Neutrophil (primary cell): ENCODE results near the gene EXOC4.

Source experiments
- H3K27ac ChIP-seq: fragments of 200-600 bp; sonication (generic); 2 replicates; pipeline ENCODE4 v1.5.1; 2016; ENCODE audit warnings: mild to moderate bottlenecking, moderate library complexity
- H3K27me3 ChIP-seq: fragments of 200-600 bp; sonication (generic); 2 replicates; pipeline ENCODE4 v1.6.0; 2016; ENCODE audit warnings: mild to moderate bottlenecking
- H3K36me3 ChIP-seq: fragments of 200-600 bp; sonication (generic); 2 replicates; pipeline ENCODE4 v1.5.1; 2017
- H3K4me1 ChIP-seq, 2 experiments: fragments of 200-600 bp in 1 of 2; sonication (generic) in 1 of 2; 1 replicate in 1 of 2; 2 replicates in 1 of 2; pipeline versions ENCODE4 v1.5.1 to v1.6.1; 2013 to 2016; ENCODE audit warnings: low read depth in 1 of 2, low read length in 1 of 2, mild to moderate bottlenecking in 1 of 2, moderate library complexity in 1 of 2; ENCODE audit not compliant: control insufficient read depth in 1 of 2, insufficient read depth in 1 of 2
- H3K4me3 ChIP-seq, 2 experiments: fragments of 200-600 bp in 1 of 2; sonication (generic) in 1 of 2; 1 replicate in 1 of 2; 2 replicates in 1 of 2; pipeline ENCODE4 v1.5.1; 2013 to 2016; ENCODE audit warnings: low read depth in 1 of 2, low read length in 1 of 2, mild to moderate bottlenecking in 1 of 2, moderate library complexity in 1 of 2
- H3K9me3 ChIP-seq: fragments of 200-600 bp; sonication (generic); 2 replicates; pipeline ENCODE4 v1.5.1; 2016
- CTCF ChIP-seq: fragments of 200-600 bp; sonication (generic); IDR thresholded peaks from 2 replicates; pipeline ENCODE4 v1.5.1; 2016; ENCODE audit warnings: antibody characterized with exemption

Gene EXOC4

GRCh38 chr7:133703547-133703946 is 450.7 kb downstream of the EXOC4 start:
- no peaks in the 10 kb centered on the region for H3K36me3 ChIP-seq
- no peaks in the 10 kb centered on the region for H3K9me3 ChIP-seq
- H3K4me3 ChIP-seq = no peak overlapping the region
- peaks cover 6 to 14% of the 10 kb centered on the region in 2 experiments for H3K4me1 ChIP-seq
- H3K27ac ChIP-seq = no peak overlapping the region
- TF ChIP-seq CTCF = no peak
- H3K27me3 ChIP-seq = no peaks in the 10 kb centered on the region

GRCh38 chr7:133704453-133704852 is 451.6 kb downstream of the EXOC4 start:
- Histone ChIP-seq H3K4me3 (no peak overlapping the region), H3K27me3 (no peaks in the 10 kb centered on the region), H3K4me1 (peaks cover 11 to 16% of the 10 kb centered on the region in 2 experiments), H3K9me3 (no peaks in the 10 kb centered on the region), H3K27ac (no peak overlapping the region), H3K36me3 (no peaks in the 10 kb centered on the region)
- no peak for TF ChIP-seq CTCF

GRCh38 chr7:133705596-133705995 is 452.7 kb downstream of the EXOC4 start:
- TF ChIP-seq CTCF = no peak
- H3K4me3 ChIP-seq = no peak overlapping the region
- H3K9me3 ChIP-seq = no peaks in the 10 kb centered on the region
- H3K27me3 ChIP-seq = no peaks in the 10 kb centered on the region
- H3K36me3 ChIP-seq = no peaks in the 10 kb centered on the region
- no peak overlapping the region for H3K27ac ChIP-seq
- peaks cover 9 to 15% of the 10 kb centered on the region in 2 experiments for H3K4me1 ChIP-seq

- H3K27ac ChIP-seq = no peak overlapping the region
- H3K36me3 ChIP-seq = no peaks in the 10 kb centered on the region
- H3K9me3 ChIP-seq = no peaks in the 10 kb centered on the region
- no peaks in the 10 kb centered on the region for H3K27me3 ChIP-seq
- H3K4me1 ChIP-seq = peaks cover 9 to 15% of the 10 kb centered on the region in 2 experiments
- no peak overlapping the region for H3K4me3 ChIP-seq
- TF ChIP-seq CTCF = no peak
Observed at GRCh38 chr7:133706016-133706415, 453.1 kb downstream of the EXOC4 start.

GRCh38 chr7:133709036-133709880 is 456.4 kb downstream of the EXOC4 start:
- Histone ChIP-seq H3K4me1 (peaks cover 9 to 15% of the 10 kb centered on the region in 2 experiments), H3K36me3 (no peaks in the 10 kb centered on the region), H3K9me3 (no peaks in the 10 kb centered on the region), H3K27me3 (no peaks in the 10 kb centered on the region), H3K4me3 (no peak overlapping the region), H3K27ac (peak overlapping the region; percentile 46)
- no peak for TF ChIP-seq CTCF
